ENCODE data around the gene ETV5. TPM values are rescaled to one million over a fixed set of nuclear protein-coding genes. Genes with fewer than 3 reads are reported as not detected.

ETV5 gene
- polyA plus RNA-seq, 1 of the 3 experiments (the other 2 are of a cell fraction) = 20.9 TPM

DNA sequence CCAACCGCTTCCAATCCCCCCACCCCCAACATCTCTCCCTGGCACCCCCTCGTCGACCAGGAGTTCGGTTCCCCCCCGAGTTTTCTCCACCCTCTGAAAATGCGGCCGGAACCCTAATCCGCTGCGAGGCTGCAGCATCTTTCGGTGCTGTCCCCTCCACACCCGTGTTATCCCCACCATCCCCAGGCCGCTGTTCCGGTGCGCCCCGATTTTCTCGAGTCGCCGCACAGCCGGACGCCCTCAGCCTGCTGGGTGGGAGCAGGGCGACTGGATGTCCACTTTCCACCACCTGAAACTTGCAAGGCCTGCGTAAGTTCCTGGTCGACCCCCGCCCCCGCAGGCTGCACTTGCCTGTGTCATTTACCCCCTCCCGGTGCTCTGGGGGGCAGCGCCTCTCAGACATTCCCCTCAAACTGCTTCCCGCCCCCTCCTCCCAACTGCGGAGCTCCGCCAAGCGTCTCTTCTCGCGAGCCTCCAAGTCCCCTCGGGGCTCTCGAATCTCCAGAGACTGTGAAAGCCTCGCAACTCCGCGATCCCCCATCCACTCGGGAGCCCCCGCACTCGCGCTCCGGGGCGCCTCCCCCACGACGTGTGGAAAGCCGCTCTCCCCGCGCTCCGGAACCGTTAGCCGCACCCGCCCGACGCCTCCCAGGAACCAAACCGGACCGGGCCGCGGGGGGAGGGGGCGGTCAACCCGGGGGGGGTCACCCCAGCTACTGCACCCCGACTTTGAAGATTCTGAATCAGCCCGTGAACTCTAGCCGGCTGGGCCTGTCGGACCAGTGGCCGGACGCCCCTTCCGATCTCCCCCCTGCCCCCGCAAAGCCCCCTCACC, 566 bp downstream of the ETV5 start:
- peak overlapping the region; percentile 92 for H3K4me2 ChIP-seq
- peaks cover 18 to 31% of the 10 kb centered on the region in 2 experiments for H3K4me1 ChIP-seq (ENCODE audit: control insufficient read depth in 1 of 2, insufficient read depth in 2 of 2, low read depth in 1 of 2, low read length in 1 of 2)
- H3K9me3 ChIP-seq = no peaks in the 10 kb centered on the region
- DNase-seq = peak; percentile 87
- CTCF ChIA-PET = interaction anchor here (0.9 to 2.6 kb wide), 5 partner anchors 11 to 432 kb away, joined by 3 to 19 read pairs (median 5); no protein-coding TSS in a partner anchor
- H3K27ac ChIP-seq (ENCODE audit: low read depth in 2 of 2, low read length in 1 of 2) = peak overlapping the region; percentile 90
- POLR2A ChIA-PET = interaction anchor here (1.0 to 2.5 kb wide), 3 partner anchors 11 to 428 kb away, joined by 3 to 16 read pairs (median 4); no protein-coding TSS in a partner anchor
- H3K9ac ChIP-seq = peak overlapping the region; percentile 94
- peak; percentile 98 for TF ChIP-seq CHD2 (IDR thresholded peaks at IDR 0.05; ENCODE audit: low read length, partially characterized antibody)
- TF ChIP-seq RFX5 (IDR thresholded peaks at IDR 0.05; ENCODE audit: low read length) = no peak
- TF ChIP-seq RCOR1 (IDR thresholded peaks at IDR 0.05; ENCODE audit: low read length) = peak; percentile 26; the same call in 1 of the 2 replicates
- TF ChIP-seq PBX3 (IDR thresholded peaks at IDR 0.05) = no peak
- TF ChIP-seq, protein P1, sequence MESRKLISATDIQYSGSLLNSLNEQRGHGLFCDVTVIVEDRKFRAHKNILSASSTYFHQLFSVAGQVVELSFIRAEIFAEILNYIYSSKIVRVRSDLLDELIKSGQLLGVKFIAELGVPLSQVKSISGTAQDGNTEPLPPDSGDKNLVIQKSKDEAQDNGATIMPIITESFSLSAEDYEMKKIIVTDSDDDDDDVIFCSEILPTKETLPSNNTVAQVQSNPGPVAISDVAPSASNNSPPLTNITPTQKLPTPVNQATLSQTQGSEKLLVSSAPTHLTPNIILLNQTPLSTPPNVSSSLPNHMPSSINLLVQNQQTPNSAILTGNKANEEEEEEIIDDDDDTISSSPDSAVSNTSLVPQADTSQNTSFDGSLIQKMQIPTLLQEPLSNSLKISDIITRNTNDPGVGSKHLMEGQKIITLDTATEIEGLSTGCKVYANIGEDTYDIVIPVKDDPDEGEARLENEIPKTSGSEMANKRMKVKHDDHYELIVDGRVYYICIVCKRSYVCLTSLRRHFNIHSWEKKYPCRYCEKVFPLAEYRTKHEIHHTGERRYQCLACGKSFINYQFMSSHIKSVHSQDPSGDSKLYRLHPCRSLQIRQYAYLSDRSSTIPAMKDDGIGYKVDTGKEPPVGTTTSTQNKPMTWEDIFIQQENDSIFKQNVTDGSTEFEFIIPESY (IDR thresholded peaks at IDR 0.05; ENCODE audit: borderline replicate concordance, low read depth) = peak; percentile 90; the same call in 1 of the 2 replicates
- no peak for TF ChIP-seq REST (IDR thresholded peaks at IDR 0.05; ENCODE audit: low read depth, low read length)
- 0 out of 2 replicates have a peak, but pooled peaks have one; percentile 27 for TF ChIP-seq MAX (IDR thresholded peaks at IDR 0.05; ENCODE audit: low read depth)
- TF ChIP-seq FOXJ3 (CRISPR knock-in tag; IDR thresholded peaks at IDR 0.05) = no peak
- no peak for TF ChIP-seq USF1 (IDR thresholded peaks at IDR 0.05; ENCODE audit: borderline replicate concordance, low read depth)
- 0 out of 2 replicates have a peak, but pooled peaks have one; percentile 21 for TF ChIP-seq ELF1 (IDR thresholded peaks at IDR 0.05)
- no peaks in the 10 kb centered on the region for H3K9me2 ChIP-seq
- peak overlapping the region; percentile 83 to 96 for H3K4me3 ChIP-seq (ENCODE audit: low read depth in 2 of 2, low read length in 1 of 2)
- peaks cover 43% of the 10 kb centered on the region for H3K79me2 ChIP-seq (ENCODE audit: insufficient read depth)
- peak overlapping the region; percentile 50 for H2AFZ ChIP-seq (ENCODE audit: low read depth)
- H3K27me3 ChIP-seq (ENCODE audit: insufficient read depth) = no peaks in the 10 kb centered on the region; the same call in 1 of the 2 replicates
- peaks cover 5 to 6% of the 10 kb centered on the region in 2 experiments for H3K36me3 ChIP-seq (replicated peaks in 1 of 2; ENCODE audit: control insufficient read depth in 1 of 2, insufficient read depth in 2 of 2, low read length in 1 of 2)
- WGBS (ENCODE audit: low lambda C conversion rate) = 1% methylated on average over 31 of the region's 69 CpGs
- peaks cover 20% of the 10 kb centered on the region for H3F3A ChIP-seq (replicated peaks; ENCODE audit: insufficient read depth)
- no peaks in the 10 kb centered on the region for H4K20me1 ChIP-seq (ENCODE audit: insufficient read depth)
